ENCODE results near the gene PDGFD.

Gene PDGFD

GRCh38 chr11:104093426-104094280 is 70.3 kb downstream of the PDGFD start:
- DNase-seq (ENCODE audit: low spot score) = no peak

GRCh38 chr11:104092744-104093143 is 71.2 kb downstream of the PDGFD start:
- no peak for DNase-seq (ENCODE audit: low spot score)

DNA sequence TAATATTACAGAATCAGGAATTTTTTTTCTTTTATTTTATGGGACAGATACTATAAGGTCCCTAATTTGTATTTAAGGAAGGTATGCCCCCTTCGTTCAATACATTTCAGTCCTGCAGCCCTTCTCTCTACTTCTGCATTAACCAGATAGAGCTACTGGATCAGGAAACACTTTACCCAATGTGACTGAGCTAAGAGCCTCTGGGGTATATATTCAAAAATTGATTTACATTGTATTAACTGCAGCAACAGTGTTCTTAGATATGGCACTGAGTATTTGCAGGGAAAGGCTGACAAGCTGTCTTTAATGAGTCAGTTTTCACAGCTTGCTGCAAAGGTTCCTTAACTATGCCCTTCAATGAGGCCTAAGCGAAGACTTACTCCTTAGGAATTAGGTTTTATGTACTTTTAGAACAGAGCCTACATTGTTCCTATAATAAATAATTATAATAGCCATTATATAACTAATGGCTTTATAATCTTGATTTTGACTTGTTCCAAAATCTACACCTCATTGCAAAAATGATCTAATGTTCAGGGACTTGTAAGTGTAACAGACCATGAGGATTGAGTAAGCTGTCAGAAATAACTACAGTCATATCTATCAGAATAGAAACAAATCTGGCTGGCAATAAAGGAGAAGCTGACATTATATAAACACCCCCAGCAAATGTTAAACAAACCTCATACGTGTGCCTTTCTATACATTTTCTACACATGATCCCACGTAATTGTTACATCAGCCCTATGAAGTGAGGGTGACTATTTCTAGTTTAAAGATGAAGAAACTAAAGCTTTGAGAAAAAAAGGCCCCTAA is 72.5 kb downstream of the PDGFD start:
- DNase-seq (ENCODE audit: low spot score) = no peak

- no peak for DNase-seq (ENCODE audit: low spot score)
These were observed 73.2 kb downstream of the PDGFD start for GRCh38 chr11:104090767-104091166.

DNA sequence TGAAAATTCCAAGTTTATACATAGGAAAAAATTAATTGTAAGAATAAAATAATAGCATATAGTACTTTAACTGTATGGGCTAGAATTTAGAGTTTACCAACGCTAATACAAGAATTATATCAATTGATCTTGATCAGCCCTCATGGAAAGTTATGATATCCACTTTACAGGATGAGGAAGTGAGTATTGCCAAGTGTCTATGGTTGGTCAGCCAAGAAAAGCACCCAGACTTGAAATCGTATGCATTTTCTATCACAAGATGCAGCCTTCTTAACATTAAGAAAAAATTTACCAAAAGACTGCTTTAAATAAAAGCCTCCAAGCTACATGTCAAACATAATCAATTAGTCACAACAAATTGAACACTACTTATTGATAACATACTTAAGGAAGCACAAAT is 74.5 kb downstream of the PDGFD start:
- DNase-seq (ENCODE audit: low spot score) = no peak

GRCh38 chr11:104086621-104087020 is 77.3 kb downstream of the PDGFD start:
- no peak for DNase-seq (ENCODE audit: low spot score)

- DNase-seq (ENCODE audit: low spot score) = no peak
These were observed 85.0 kb downstream of the PDGFD start for GRCh38 chr11:104078995-104079394.

- no peak for DNase-seq (ENCODE audit: low spot score)
These were observed 85.7 kb downstream of the PDGFD start for GRCh38 chr11:104078245-104078644.

DNA sequence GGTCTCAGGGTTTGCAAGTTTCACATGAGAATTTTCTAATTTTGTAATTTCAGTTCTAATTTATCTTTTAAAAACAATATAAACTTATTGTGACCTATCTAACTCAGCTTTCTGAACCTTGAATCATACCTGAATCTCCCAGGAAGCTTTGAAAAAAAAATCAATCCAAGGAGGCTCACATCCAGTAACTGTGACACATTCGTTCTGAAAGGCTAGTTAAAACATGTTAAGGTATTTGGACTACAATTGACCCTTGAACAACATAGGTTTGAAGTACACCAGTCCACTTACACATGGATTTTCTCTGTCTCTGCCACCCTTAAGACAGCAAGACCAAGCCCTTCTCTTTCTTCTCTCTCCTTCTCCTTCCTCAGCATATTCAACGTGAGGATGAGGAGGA is 87.5 kb downstream of the PDGFD start:
- DNase-seq (ENCODE audit: low spot score) = no peak

DNA sequence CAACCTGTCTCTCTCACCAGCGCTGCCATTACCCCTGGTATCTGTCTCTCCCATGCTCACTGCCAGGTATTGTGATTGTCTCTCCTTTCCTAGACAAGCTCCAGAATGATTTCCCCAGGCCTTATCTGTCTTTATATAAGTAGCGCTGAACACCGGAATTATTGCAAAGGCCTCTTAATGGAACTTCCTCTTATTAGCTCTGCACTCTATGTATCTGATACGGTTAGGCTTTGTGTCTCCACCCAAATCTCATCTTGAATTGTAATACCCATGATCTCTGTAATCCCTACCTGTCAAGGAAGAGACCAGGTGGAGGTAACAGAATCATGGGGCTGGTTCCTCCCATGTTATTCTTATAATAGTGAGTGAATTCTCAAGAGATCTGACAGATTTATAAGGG is 88.2 kb downstream of the PDGFD start:
- DNase-seq (ENCODE audit: low spot score) = no peak

DNA sequence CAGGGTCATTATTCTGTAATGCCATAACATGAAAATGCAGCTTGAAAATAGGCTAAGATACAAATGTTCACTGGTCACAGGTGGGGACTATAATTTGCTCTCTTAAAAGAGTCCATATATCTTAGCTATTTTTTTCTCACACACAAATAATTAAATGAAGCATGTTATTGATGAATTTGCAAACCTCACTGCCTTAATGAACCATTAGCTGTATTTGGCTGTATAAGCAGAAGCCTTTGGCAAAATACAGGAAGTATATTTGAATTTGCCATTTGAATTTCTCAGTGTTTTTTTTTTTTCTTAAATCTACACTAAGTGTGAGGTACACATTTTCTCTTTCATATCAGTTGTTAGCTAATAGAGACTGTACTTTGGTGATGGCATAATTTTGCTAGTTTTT is 88.9 kb downstream of the PDGFD start:
- DNase-seq (ENCODE audit: low spot score) = no peak

DNA sequence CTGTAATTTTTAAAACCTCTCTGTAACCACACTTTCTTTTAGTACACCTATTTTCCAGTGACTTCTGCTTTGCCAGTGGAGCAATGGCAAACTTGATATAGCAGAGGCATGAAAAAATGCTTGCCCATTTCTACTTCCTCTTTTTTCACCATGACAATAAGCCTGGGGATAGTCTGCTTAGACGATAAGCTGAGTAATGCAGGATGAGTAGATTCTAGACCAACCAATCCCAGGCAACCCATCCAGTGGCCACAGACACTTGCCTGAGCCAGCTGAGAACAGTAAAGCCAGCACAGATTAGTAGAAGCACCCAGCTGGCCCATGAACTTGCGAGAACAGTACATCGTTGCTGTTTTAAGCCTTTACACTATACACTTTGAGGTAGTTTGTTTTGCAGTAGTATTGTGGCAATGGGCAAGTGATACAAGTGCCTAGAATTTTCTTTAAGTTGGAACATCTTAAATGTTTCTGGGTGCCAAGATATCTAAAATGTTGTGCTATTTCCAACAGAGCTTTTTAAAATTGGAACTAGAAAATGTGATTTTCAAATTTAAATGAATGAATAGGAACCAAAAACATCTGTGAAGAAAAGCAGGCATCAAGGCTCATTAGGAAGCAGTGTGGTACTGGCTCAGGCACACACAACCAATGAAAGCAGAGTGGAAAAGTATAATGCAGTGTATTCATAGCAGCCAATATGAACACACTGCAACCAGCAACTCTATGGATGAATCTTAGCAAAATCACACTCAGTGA is 89.8 kb downstream of the PDGFD start:
- DNase-seq (ENCODE audit: low spot score) = no peak

GRCh38 chr11:104067534-104067933 is 96.4 kb downstream of the PDGFD start:
- DNase-seq (ENCODE audit: low spot score) = no peak

DNA sequence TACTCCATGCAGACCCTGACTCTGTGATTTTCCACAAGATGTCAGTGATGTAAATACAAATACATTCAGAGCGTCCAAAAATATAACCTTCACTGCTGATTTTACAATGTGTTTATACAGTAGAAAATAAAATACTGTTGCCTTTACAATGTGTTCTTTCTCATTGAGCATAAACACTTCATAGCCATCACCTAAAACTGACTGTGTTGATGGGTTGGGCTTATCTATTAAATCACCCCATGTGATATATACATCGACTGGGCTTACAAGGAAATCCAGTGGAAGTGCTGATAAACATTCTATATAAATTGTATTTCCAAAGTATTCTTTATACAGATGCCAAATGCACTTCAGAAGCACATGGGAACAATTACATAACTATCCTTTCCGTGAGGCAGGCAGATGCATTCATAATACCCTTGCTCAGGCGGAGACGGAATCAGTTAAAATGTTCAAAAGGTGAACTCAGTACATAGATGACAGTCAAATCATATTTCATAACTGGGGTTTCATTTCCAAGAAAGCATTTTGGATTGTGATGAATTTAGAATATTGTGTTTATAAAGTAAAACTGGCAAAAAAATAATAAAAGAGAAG is 99.8 kb downstream of the PDGFD start:
- no peak for DNase-seq (ENCODE audit: low spot score)

- no peak for DNase-seq (ENCODE audit: low spot score)
These were observed 102.0 kb downstream of the PDGFD start for GRCh38 chr11:104061853-104062521.

- DNase-seq (ENCODE audit: low spot score) = no peak
These were observed 103.1 kb downstream of the PDGFD start for GRCh38 chr11:104060820-104061219.

DNA sequence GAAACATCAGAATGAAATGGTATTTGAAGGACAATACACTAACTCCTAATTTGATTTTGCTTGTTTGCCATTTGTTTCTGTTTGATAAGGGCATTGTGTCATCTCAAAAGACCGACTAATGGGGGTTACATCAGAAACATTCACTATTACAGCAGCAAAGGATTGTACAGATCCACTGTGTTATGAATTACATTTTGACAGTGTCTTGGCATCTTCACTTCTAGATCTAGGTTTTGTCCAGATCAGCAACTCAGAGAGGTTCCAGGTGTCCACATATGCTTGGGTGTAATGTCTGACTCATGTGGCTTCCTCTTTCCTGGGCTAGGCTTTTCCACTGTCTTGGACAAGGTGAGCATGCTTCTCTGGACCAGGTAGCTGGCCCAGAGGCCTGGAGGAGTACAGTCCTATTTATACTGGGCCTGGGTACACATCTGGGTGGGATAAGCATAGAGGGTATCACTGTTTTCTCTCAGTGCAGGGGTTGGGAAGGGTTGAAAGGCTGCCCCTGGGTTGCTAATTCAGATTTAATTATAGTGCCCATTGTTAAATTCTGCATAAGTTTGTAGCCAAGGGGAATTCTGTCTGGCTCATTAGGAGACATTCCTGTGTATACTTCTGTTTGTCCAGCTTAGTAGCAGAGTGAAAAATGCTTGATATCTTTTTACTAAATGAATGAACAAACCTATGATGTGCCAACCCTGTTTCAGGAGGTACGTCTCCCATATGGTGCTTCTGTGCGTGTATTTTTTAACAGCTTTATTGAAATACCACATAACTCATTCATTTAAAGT is 103.7 kb downstream of the PDGFD start:
- no peak for DNase-seq (ENCODE audit: low spot score)

DNA sequence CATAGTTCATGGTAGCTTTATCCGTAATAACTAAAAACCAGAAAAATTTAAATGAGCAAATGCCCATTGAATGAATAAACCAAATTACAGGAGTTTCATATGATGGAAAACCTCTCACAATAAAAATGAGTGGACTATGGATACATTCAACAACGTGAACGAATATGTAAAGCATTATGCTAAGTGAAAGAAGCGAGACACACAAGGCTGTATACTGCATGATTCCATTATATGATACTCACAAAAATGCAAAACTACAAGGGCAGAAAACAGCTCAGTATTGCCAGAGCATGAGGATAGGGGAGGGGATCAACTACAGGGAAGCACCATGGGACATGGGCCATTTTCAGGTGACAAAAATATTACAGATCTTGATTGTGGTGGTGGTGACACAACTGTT is 105.3 kb downstream of the PDGFD start:
- DNase-seq (ENCODE audit: low spot score) = no peak

- no peak for DNase-seq (ENCODE audit: low spot score)
These were observed 106.0 kb downstream of the PDGFD start for GRCh38 chr11:104057908-104058307.

DNA sequence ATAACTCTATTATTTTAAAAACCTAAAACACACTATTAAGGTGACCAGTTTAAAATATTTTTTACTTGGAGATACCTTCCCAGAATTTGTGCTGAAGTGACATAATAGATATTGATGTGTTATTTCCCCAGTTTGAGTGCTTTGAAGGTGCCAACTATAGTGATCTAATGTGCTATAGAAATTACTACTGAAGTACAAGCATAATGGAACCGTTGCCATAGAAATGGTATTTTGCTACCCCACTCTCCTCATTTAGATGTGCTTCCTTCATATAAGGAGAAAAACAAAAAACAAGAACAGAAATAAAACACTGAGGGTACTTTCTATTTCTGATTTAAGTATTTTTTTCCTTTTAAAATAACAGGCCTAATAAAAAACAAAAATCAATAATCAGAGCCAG is 108.4 kb downstream of the PDGFD start:
- no peak for DNase-seq (ENCODE audit: low spot score)
